ENCODE results near the gene TRAPPC3L. TPM values are rescaled to one million over a fixed set of nuclear protein-coding genes. Genes with fewer than 3 reads are reported as not detected.

TRAPPC3L gene
- total RNA-seq, 1 experiment from 2014 or later, result not detected

- H3K4me3 Mint-ChIP-seq (ENCODE audit: low read depth, unreplicated experiment), result no peak overlapping the region
- no peak for DNase-seq
- no TSS peak for BruUV-seq (replicated peaks)
- H3K36me3 Mint-ChIP-seq (ENCODE audit: insufficient read depth, unreplicated experiment), result no peaks in the 10 kb centered on the region
- no peak overlapping the region for H3K27ac Mint-ChIP-seq (ENCODE audit: unreplicated experiment)
- CTCF ChIA-PET, result interaction anchor here (1.4 to 2.1 kb wide), 2 partner anchors 49 to 291 kb away, joined by 5 to 15 read pairs; partner anchors contain the start of gene CALHM5
- peaks cover 19% of the 10 kb centered on the region for H3K4me1 Mint-ChIP-seq (ENCODE audit: low read depth, unreplicated experiment)
- peaks cover 30% of the 10 kb centered on the region for H3K27me3 Mint-ChIP-seq (ENCODE audit: unreplicated experiment)
- intact Hi-C loops (cut with micrococcal nuclease; ENCODE audit: unreplicated experiment), result loop anchor here (5.0 kb wide), 1 partner anchor 343 kb away; no protein-coding TSS in a partner anchor
- no peaks in the 10 kb centered on the region for H3K9me3 Mint-ChIP-seq (ENCODE audit: low read depth, unreplicated experiment)
- TF ChIP-seq, protein P1, sequence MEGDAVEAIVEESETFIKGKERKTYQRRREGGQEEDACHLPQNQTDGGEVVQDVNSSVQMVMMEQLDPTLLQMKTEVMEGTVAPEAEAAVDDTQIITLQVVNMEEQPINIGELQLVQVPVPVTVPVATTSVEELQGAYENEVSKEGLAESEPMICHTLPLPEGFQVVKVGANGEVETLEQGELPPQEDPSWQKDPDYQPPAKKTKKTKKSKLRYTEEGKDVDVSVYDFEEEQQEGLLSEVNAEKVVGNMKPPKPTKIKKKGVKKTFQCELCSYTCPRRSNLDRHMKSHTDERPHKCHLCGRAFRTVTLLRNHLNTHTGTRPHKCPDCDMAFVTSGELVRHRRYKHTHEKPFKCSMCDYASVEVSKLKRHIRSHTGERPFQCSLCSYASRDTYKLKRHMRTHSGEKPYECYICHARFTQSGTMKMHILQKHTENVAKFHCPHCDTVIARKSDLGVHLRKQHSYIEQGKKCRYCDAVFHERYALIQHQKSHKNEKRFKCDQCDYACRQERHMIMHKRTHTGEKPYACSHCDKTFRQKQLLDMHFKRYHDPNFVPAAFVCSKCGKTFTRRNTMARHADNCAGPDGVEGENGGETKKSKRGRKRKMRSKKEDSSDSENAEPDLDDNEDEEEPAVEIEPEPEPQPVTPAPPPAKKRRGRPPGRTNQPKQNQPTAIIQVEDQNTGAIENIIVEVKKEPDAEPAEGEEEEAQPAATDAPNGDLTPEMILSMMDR (IDR thresholded peaks at IDR 0.05; ENCODE audit: unreplicated experiment), result no peak
Observed at GRCh38 chr6:116560130-116560529, 14.6 kb upstream of the TRAPPC3L start.

GRCh38 chr6:116557893-116558292, 12.4 kb upstream of the TRAPPC3L start:
- H3K36me3 Mint-ChIP-seq (ENCODE audit: insufficient read depth, unreplicated experiment), result no peaks in the 10 kb centered on the region
- intact Hi-C loops (cut with micrococcal nuclease; ENCODE audit: unreplicated experiment), result no loop called here
- TF ChIP-seq, protein P1 (IDR thresholded peaks at IDR 0.05; ENCODE audit: unreplicated experiment), result no peak
- CTCF ChIA-PET, result interaction anchor here (1.0 to 1.3 kb wide), 4 partner anchors 10 to 289 kb away, joined by 3 to 9 read pairs (median 4); partner anchors contain the start of gene CALHM5
- H3K27me3 Mint-ChIP-seq (ENCODE audit: unreplicated experiment), result peaks cover 11% of the 10 kb centered on the region
- H3K9me3 Mint-ChIP-seq (ENCODE audit: low read depth, unreplicated experiment), result no peaks in the 10 kb centered on the region
- H3K27ac Mint-ChIP-seq (ENCODE audit: unreplicated experiment), result peak overlapping the region; percentile 48
- DNase-seq, result peak; percentile 57
- no TSS peak for BruUV-seq (replicated peaks)
- H3K4me3 Mint-ChIP-seq (ENCODE audit: low read depth, unreplicated experiment), result no peak overlapping the region
- H3K4me1 Mint-ChIP-seq (ENCODE audit: low read depth, unreplicated experiment), result peaks cover 17% of the 10 kb centered on the region

GRCh38 chr6:116556814-116557415, 11.4 kb upstream of the TRAPPC3L start:
- CTCF ChIA-PET, result no interaction called here

DNA sequence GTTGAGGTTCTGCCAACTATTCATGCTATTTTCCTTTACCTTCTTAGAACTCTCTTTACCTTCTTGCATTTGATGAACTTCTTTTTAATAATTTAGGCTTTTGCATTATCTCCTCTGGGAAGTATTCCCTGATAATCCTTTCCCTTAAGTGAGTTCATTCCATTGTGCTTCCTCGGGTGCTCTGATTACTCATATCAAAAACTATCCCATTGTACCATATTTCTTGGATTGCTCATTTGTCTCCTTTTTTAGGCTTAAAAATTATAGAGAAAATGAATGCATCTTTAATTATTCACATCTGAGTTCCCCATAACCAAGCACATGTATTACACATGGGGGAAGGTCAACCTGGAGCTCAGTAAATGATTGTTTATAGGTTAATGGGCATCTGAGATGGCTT, 10.6 kb upstream of the TRAPPC3L start:
- intact Hi-C loops (cut with micrococcal nuclease; ENCODE audit: unreplicated experiment), result no loop called here
- BruUV-seq (replicated peaks), result no TSS peak
- TF ChIP-seq, protein P1 (IDR thresholded peaks at IDR 0.05; ENCODE audit: unreplicated experiment), result no peak
- no peak overlapping the region for H3K4me3 Mint-ChIP-seq (ENCODE audit: low read depth, unreplicated experiment)
- DNase-seq, result no peak
- H3K36me3 Mint-ChIP-seq (ENCODE audit: insufficient read depth, unreplicated experiment), result no peaks in the 10 kb centered on the region
- no peaks in the 10 kb centered on the region for H3K27me3 Mint-ChIP-seq (ENCODE audit: unreplicated experiment)
- peaks cover 17% of the 10 kb centered on the region for H3K4me1 Mint-ChIP-seq (ENCODE audit: low read depth, unreplicated experiment)
- CTCF ChIA-PET, result no interaction called here
- H3K27ac Mint-ChIP-seq (ENCODE audit: unreplicated experiment), result no peak overlapping the region
- no peaks in the 10 kb centered on the region for H3K9me3 Mint-ChIP-seq (ENCODE audit: low read depth, unreplicated experiment)

More at GRCh38 chr6:116556814-116557415, 11.4 kb upstream of the TRAPPC3L start:
- TF ChIP-seq, protein P1 (IDR thresholded peaks at IDR 0.05; ENCODE audit: unreplicated experiment), result no peak
- Mint-ChIP-seq H3K36me3 (ENCODE audit: insufficient read depth, unreplicated experiment) (no peaks in the 10 kb centered on the region), H3K4me1 (ENCODE audit: low read depth, unreplicated experiment) (peaks cover 17% of the 10 kb centered on the region), H3K27me3 (ENCODE audit: unreplicated experiment) (peaks cover under 1% of the 10 kb centered on the region), H3K27ac (ENCODE audit: unreplicated experiment) (no peak overlapping the region), H3K4me3 (ENCODE audit: low read depth, unreplicated experiment) (no peak overlapping the region), H3K9me3 (ENCODE audit: low read depth, unreplicated experiment) (no peaks in the 10 kb centered on the region)
- intact Hi-C loops (cut with micrococcal nuclease; ENCODE audit: unreplicated experiment), result no loop called here
- no peak for DNase-seq
- BruUV-seq (replicated peaks), result no TSS peak

All from Calu3 (cell line).